Uterus (tissue), 4 donors: ENCODE results near the gene IBA57. TPM values are rescaled to one million over a fixed set of nuclear protein-coding genes. Genes with fewer than 3 reads are reported as not detected.

Source experiments
- DNase-seq, 2 donors: peaks; one replicate each; pipeline ENCODE4 v3.0.0-alpha.2; 2019 to 2020
- H3K27ac ChIP-seq, 2 donors: fragments of 200-600 bp; sonication (generic); 1 replicate in 1 of 2; 2 replicates in 1 of 2; pipeline ENCODE4 v1.5.1; 2016 to 2018
- H3K27me3 ChIP-seq, 2 donors: fragments of 200-600 bp; sonication (generic); one replicate each; pipeline ENCODE4 v1.5.1; 2018 to 2019; ENCODE audit warnings: control low read depth in 1 of 2
- H3K36me3 ChIP-seq, 2 donors: fragments of 200-600 bp; sonication (generic); one replicate each; pipeline ENCODE4 v1.5.1; 2019; ENCODE audit warnings: control low read depth in 1 of 2
- H3K4me1 ChIP-seq, 2 donors: fragments of 200-600 bp; sonication (generic); one replicate each; pipeline ENCODE4 v1.5.1; 2018 to 2019; ENCODE audit warnings: control low read depth in 1 of 2
- H3K4me3 ChIP-seq, 2 donors: fragments of 200-600 bp; sonication (generic); 1 replicate in 1 of 2; 2 replicates in 1 of 2; pipeline ENCODE4 v1.5.1; 2018 to 2019; ENCODE audit warnings: mild to moderate bottlenecking in 1 of 2
- H3K9me3 ChIP-seq, 2 donors: fragments of 200-600 bp; sonication (generic); one replicate each; pipeline ENCODE4 v1.5.1; 2019; ENCODE audit warnings: control low read depth in 1 of 2
- POLR2A ChIP-seq, 2 donors: fragments of 450-650 bp; IDR thresholded peaks; one replicate each; pipeline ENCODE4 v1.6.1; 2016; ENCODE audit warnings: antibody characterized with exemption in 2 of 2, mild to moderate bottlenecking in 1 of 2, moderate library complexity in 1 of 2
- intact Hi-C: fragments of 100-400 bp; cut with DNase I; formaldehyde crosslinking; loops from one replicate; pipeline ENCODE4 v1.15.1; 2023; ENCODE audit warnings: low total_unique reads
- total RNA-seq, 4 donors: library from RNA; depleted of rRNA in 3 of 4; stranded (reverse); fragments of >200 nt in 3 of 4; gene quantifications; one replicate each; pipeline versions ENCODE4 v1.1.0 to v1.2.4, GENCODE V29; 2014 to 2023
- TF ChIP-seq, protein P1 (sequence below), 4 experiments: fragments of 200-600 bp in 2 of 4; fragments of 450-650 bp in 2 of 4; sonication (generic) in 2 of 4; IDR thresholded peaks; one replicate each; pipeline ENCODE4 v1.5.1; 2016 to 2019; ENCODE audit warnings: antibody characterized with exemption in 4 of 4, mild to moderate bottlenecking in 2 of 4, moderate library complexity in 1 of 4
- donor health status: DM: yes; HTN: yes; CAD: no.

The IBA57 gene
- total RNA-seq, 4 donors from 2014 or later, result 3.3 to 13.5 (median 7.5) TPM

- intact Hi-C loops, result no loop called here
- Histone ChIP-seq H3K4me1 (peaks cover 0 to 11% of the 10 kb centered on the region in 2 donors), H3K4me3 (no peak overlapping the region), H3K36me3 (no peaks in the 10 kb centered on the region), H3K27ac (no peak overlapping the region), H3K9me3 (no peaks in the 10 kb centered on the region), H3K27me3 (no peaks in the 10 kb centered on the region)
- no peak for TF ChIP-seq POLR2A (IDR thresholded peaks at IDR 0.05)
- TF ChIP-seq, protein P1, sequence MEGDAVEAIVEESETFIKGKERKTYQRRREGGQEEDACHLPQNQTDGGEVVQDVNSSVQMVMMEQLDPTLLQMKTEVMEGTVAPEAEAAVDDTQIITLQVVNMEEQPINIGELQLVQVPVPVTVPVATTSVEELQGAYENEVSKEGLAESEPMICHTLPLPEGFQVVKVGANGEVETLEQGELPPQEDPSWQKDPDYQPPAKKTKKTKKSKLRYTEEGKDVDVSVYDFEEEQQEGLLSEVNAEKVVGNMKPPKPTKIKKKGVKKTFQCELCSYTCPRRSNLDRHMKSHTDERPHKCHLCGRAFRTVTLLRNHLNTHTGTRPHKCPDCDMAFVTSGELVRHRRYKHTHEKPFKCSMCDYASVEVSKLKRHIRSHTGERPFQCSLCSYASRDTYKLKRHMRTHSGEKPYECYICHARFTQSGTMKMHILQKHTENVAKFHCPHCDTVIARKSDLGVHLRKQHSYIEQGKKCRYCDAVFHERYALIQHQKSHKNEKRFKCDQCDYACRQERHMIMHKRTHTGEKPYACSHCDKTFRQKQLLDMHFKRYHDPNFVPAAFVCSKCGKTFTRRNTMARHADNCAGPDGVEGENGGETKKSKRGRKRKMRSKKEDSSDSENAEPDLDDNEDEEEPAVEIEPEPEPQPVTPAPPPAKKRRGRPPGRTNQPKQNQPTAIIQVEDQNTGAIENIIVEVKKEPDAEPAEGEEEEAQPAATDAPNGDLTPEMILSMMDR (IDR thresholded peaks at IDR 0.05), result no peak
- DNase-seq, result no peak
Observed at GRCh38 chr1:228136901-228137300, 28.7 kb upstream of the IBA57 start.

- intact Hi-C loops, result no loop called here
- peak overlapping the region; percentile 87 to 96 for H3K27ac ChIP-seq
Observed at GRCh38 chr1:228139406-228139930, 26.1 kb upstream of the IBA57 start.

GRCh38 chr1:228139931-228140723 is 25.5 kb upstream of the IBA57 start, which contains the start of gene GUK1:
TSS of gene GUK1 (plus strand) at chr1:228140279. CDS start at chr1:228140303, 24 bp downstream.
- TF ChIP-seq POLR2A (IDR thresholded peaks at IDR 0.05), result peak; percentile 91 to 99
- TF ChIP-seq, protein P1 (IDR thresholded peaks at IDR 0.05), result peak in 3 of 4 experiments; percentile 35 to 73 (median 44)
- no peaks in the 10 kb centered on the region for H3K36me3 ChIP-seq
- H3K9me3 ChIP-seq, result no peaks in the 10 kb centered on the region
- peak; percentile 99 to 100 for DNase-seq
- H3K4me3 ChIP-seq, result peak within 1 kb of the TSS; percentile 78 to 99
- no peaks in the 10 kb centered on the region for H3K27me3 ChIP-seq
- intact Hi-C loops, result no loop called here
- H3K27ac ChIP-seq, result peak within 1 kb of the TSS; percentile 87 to 96
- H3K4me1 ChIP-seq, result peaks cover 0 to 26% of the 10 kb centered on the region in 2 donors

More at GRCh38 chr1:228139406-228139930, 26.1 kb upstream of the IBA57 start:
- peak overlapping the region; percentile 78 to 99 for H3K4me3 ChIP-seq
- H3K4me1 ChIP-seq, result peaks cover 0 to 26% of the 10 kb centered on the region in 2 donors
- H3K27me3 ChIP-seq, result no peaks in the 10 kb centered on the region
- H3K9me3 ChIP-seq, result no peaks in the 10 kb centered on the region
- TF ChIP-seq, protein P1 (IDR thresholded peaks at IDR 0.05), result no peak
- TF ChIP-seq POLR2A (IDR thresholded peaks at IDR 0.05), result no peak
- no peak for DNase-seq
- no peaks in the 10 kb centered on the region for H3K36me3 ChIP-seq

DNA sequence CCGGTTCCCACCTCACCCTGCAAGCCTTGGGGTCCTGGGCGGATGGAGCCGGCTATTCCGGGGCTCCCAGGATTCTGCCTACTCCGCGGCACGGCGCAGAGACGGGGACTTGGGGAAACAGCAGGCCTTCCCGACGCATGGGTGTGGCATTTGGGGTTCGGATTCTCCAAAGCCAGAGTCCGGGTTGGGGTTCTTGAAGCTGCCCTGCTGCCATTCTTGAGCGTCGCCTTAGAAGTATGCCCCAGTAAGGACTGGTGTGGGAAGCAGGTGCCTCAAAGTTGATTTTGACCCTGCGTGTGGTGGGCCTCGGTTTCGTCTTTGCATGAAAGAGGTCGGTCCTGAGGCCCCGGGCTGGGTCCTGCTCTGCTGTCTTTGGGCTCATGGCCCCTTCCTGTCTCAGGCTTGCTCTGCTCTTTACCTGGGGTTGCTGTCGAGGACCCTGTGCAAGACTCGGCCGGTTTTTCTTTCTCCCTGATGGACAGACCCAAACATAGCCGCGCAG is 24.8 kb upstream of the IBA57 start:
- peak overlapping the region; percentile 78 to 99 for H3K4me3 ChIP-seq
- TF ChIP-seq POLR2A (IDR thresholded peaks at IDR 0.05), result no peak
- TF ChIP-seq, protein P1 (IDR thresholded peaks at IDR 0.05), result no peak
- intact Hi-C loops, result no loop called here
- no peak for DNase-seq
- peak overlapping the region; percentile 87 to 96 for H3K27ac ChIP-seq
- H3K27me3 ChIP-seq, result no peaks in the 10 kb centered on the region
- peaks cover 0 to 26% of the 10 kb centered on the region in 2 donors for H3K4me1 ChIP-seq
- H3K36me3 ChIP-seq, result no peaks in the 10 kb centered on the region
- no peaks in the 10 kb centered on the region for H3K9me3 ChIP-seq
